Measurements from ENCODE around the gene SPAG6. TPM values are rescaled to one million over a fixed set of nuclear protein-coding genes. Genes with fewer than 3 reads are reported as not detected.

The SPAG6 gene
- total and polyA plus RNA-seq, 2 of the 4 experiments (the other 2 are of a cell fraction): not detected

DNA sequence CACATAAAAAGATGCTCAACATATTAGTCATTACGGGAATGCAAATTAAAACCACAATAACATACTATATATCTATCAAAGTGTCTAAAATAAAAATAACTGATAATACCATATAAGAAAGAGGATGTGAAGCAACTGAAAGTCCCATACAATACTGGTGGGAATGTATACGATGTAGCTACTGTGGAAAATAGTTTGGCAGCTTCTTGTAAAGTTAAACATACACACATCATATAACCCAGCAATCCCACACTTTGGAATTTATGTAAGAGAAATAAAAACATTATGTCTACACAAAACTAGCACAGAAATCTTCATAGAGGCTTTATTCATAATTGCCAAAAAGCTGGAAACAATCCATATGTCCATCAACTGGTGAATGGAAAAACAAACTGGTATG, 39.6 kb upstream of the SPAG6 start:
- Histone ChIP-seq H2BK120ac (ENCODE audit: low read depth, low read length) (no peak overlapping the region), H3K36me3 (ENCODE audit: control insufficient read depth, insufficient read depth, low read length) (no peaks in the 10 kb centered on the region), H4K91ac (ENCODE audit: insufficient read depth, low read depth, low read length) (no peak overlapping the region), H2AK9ac (replicated peaks; ENCODE audit: low read depth, low read length, poor library complexity) (no peak overlapping the region), H3K27ac (ENCODE audit: insufficient read depth, low read length) (no peak overlapping the region), H3K27me3 (ENCODE audit: control insufficient read depth, insufficient read depth, low read length) (no peaks in the 10 kb centered on the region; the same call in 1 of the 2 replicates), H3K56ac (ENCODE audit: extremely low read depth, insufficient read depth, low read length) (no peak overlapping the region), H3K4me2 (ENCODE audit: low read depth, low read length) (no peak overlapping the region), H3K4ac (ENCODE audit: low read depth, low read length) (no peak overlapping the region), H3K9me3 (ENCODE audit: control insufficient read depth, insufficient read depth, low read length) (no peaks in the 10 kb centered on the region), H4K5ac (ENCODE audit: low read depth, low read length) (no peak overlapping the region), H3K14ac (replicated peaks; ENCODE audit: low read depth, low read length) (no peak overlapping the region), H2BK20ac (ENCODE audit: low read depth, low read length) (no peak overlapping the region), H3K9me1 (ENCODE audit: insufficient read depth, low read length) (no peaks in the 10 kb centered on the region), H4K20me1 (ENCODE audit: insufficient read depth, low read length) (no peaks in the 10 kb centered on the region), H2AK5ac (ENCODE audit: low read depth, low read length) (no peak overlapping the region), H2BK5ac (ENCODE audit: low read depth, low read length, poor library complexity, severe bottlenecking) (no peak overlapping the region), H2BK15ac (ENCODE audit: low read depth, low read length) (no peak overlapping the region), H2AFZ (replicated peaks; ENCODE audit: low read length, poor library complexity) (no peak overlapping the region), H3K79me1 (ENCODE audit: low read depth in 1 of 2, low read length in 2 of 2) (no peaks in the 10 kb centered on the region), H3K23ac (ENCODE audit: low read depth, low read length) (no peak overlapping the region), H4K8ac (ENCODE audit: low read depth in 2 of 2, low read length in 2 of 2) (no peak overlapping the region), H3K4me1 (ENCODE audit: control insufficient read depth, insufficient read depth, low read length) (no peaks in the 10 kb centered on the region), H3K18ac (ENCODE audit: low read depth, low read length) (no peak overlapping the region), H3K9ac (ENCODE audit: low read depth, low read length) (no peak overlapping the region), H3K4me3 (ENCODE audit: insufficient read depth, low read depth, low read length) (no peak overlapping the region)
- CTCF ChIA-PET: interaction anchor here (0.6 kb wide), 2 partner anchors 242 to 268 kb away, joined by 3 read pairs; no protein-coding TSS in a partner anchor
- intact Hi-C loops (cut with micrococcal nuclease): no loop called here
- no peak for TF ChIP-seq FOS (IDR thresholded peaks at IDR 0.05; ENCODE audit: low read depth, low read length)
- no peak for TF ChIP-seq MAFK (IDR thresholded peaks at IDR 0.05; ENCODE audit: low read depth, low read length)
- no peak for TF ChIP-seq CHD1 (IDR thresholded peaks at IDR 0.05; ENCODE audit: low read depth, low read length)
- TF ChIP-seq RAD21 (IDR thresholded peaks at IDR 0.05; ENCODE audit: low read length): no peak
- TF ChIP-seq MAZ (IDR thresholded peaks at IDR 0.05; ENCODE audit: borderline replicate concordance, low read depth, low read length): no peak
- TF ChIP-seq RCOR1 (IDR thresholded peaks at IDR 0.05; ENCODE audit: insufficient replicate concordance, low read length): no peak
- no peak for TF ChIP-seq CEBPB (IDR thresholded peaks at IDR 0.05; ENCODE audit: low read depth, low read length)
- TF ChIP-seq BHLHE40 (IDR thresholded peaks at IDR 0.05; ENCODE audit: low read depth, low read length): no peak
- no peak for TF ChIP-seq NFE2L2 (IDR thresholded peaks at IDR 0.05; ENCODE audit: low read depth, low read length)
- no peak for ATAC-seq (ENCODE audit: low read depth)
- POLR2A ChIA-PET (ENCODE audit: unreplicated experiment): interaction anchor here (0.7 kb wide), 1 partner anchor 34 kb away, joined by 3 read pairs; no protein-coding TSS in a partner anchor
- dilution Hi-C loops (cut with HindIII; ENCODE audit: low sequenced_read_pairs, unreplicated experiment): no loop called here
- WGBS, 2 experiments (ENCODE audit: extremely low coverage in 2 of 2, insufficient read length in 1 of 2): no CpG with 5 or more reads among the region's 2 CpGs
- in situ Hi-C loops (cut with MboI; ENCODE audit: low sequenced_read_pairs): loop anchor here (25.0 kb wide), 1 partner anchor 793 kb away; no protein-coding TSS in a partner anchor
- no peak for DNase-seq
- BruUV-seq (replicated peaks): no TSS peak
